ENCODE data around the gene INO80D.

Gene INO80D

GRCh38 chr2:205964111-205964761, 121.7 kb downstream of the INO80D start:
- H3K4me1 ChIP-seq (ENCODE audit: control insufficient read depth, insufficient read depth, low read length), result no peaks in the 10 kb centered on the region
- H3K27ac ChIP-seq (ENCODE audit: extremely low read depth, low read depth, low read length), result no peak overlapping the region
- no peaks in the 10 kb centered on the region for H3K9me3 ChIP-seq (ENCODE audit: control insufficient read depth, insufficient read depth, low read depth, low read length)
- POLR2A ChIA-PET, result no interaction called here
- CTCF ChIA-PET, result interaction anchor here (1.1 to 1.2 kb wide), 2 partner anchors 16 to 179 kb away, joined by 3 to 4 read pairs; no protein-coding TSS in a partner anchor
- no peaks in the 10 kb centered on the region for H3K36me3 ChIP-seq (ENCODE audit: control insufficient read depth in 2 of 2, insufficient read depth in 1 of 2, low read length in 2 of 2)
- TF ChIP-seq ZNF184 (tag by site-specific recombination; IDR thresholded peaks at IDR 0.05), result no peak
- TF ChIP-seq KLF17 (tag by site-specific recombination; IDR thresholded peaks at IDR 0.05), result no peak
- no peak for TF ChIP-seq ZNF26 (tag by site-specific recombination; IDR thresholded peaks at IDR 0.05)
- TF ChIP-seq ZNF670 (tag by site-specific recombination; IDR thresholded peaks at IDR 0.05; ENCODE audit: low read depth), result no peak
- TF ChIP-seq ZNF416 (tag by site-specific recombination; IDR thresholded peaks at IDR 0.05), result no peak
- no peak for TF ChIP-seq ZBTB20 (tag by site-specific recombination; IDR thresholded peaks at IDR 0.05)
- TF ChIP-seq INSM2 (tag by site-specific recombination; IDR thresholded peaks at IDR 0.05), result no peak
- TF ChIP-seq ZNF549 (tag by site-specific recombination; IDR thresholded peaks at IDR 0.05), result no peak
- no peak for TF ChIP-seq ZNF514 (tag by site-specific recombination; IDR thresholded peaks at IDR 0.05)
- TF ChIP-seq MEIS1 (CRISPR knock-in tag; IDR thresholded peaks at IDR 0.05; ENCODE audit: borderline replicate concordance), result no peak
- no peak for TF ChIP-seq SP7 (tag by site-specific recombination; IDR thresholded peaks at IDR 0.05)
- TF ChIP-seq ZNF747 (tag by site-specific recombination; IDR thresholded peaks at IDR 0.05), result no peak
- TF ChIP-seq ZSCAN4 (tag by site-specific recombination; IDR thresholded peaks at IDR 0.05), result no peak
- no peak for TF ChIP-seq ZNF433 (tag by site-specific recombination; IDR thresholded peaks at IDR 0.05; ENCODE audit: low read depth)
- TF ChIP-seq ZNF488 (tag by site-specific recombination; IDR thresholded peaks at IDR 0.05), result no peak
- TF ChIP-seq WT1 (tag by site-specific recombination; IDR thresholded peaks at IDR 0.05), result no peak
- no peak for TF ChIP-seq ZBTB21 (tag by site-specific recombination; IDR thresholded peaks at IDR 0.05)
- no peak overlapping the region for H3K4me3 ChIP-seq (ENCODE audit: low read depth, low read length)

GRCh38 chr2:205959521-205959920, 126.5 kb downstream of the INO80D start:
- no peaks in the 10 kb centered on the region for H3K9me3 ChIP-seq (ENCODE audit: control insufficient read depth, insufficient read depth, low read depth, low read length)
- H3K4me3 ChIP-seq (ENCODE audit: low read depth, low read length), result no peak overlapping the region
- ChIA-PET CTCF (interaction anchor here (2.1 kb wide), 1 partner anchor 11 kb away, joined by 9 read pairs; no protein-coding TSS in a partner anchor), POLR2A (no interaction called here)
- H3K4me1 ChIP-seq (ENCODE audit: control insufficient read depth, insufficient read depth, low read length), result no peaks in the 10 kb centered on the region
- no peaks in the 10 kb centered on the region for H3K36me3 ChIP-seq (ENCODE audit: control insufficient read depth in 2 of 2, insufficient read depth in 1 of 2, low read length in 2 of 2)
- H3K27ac ChIP-seq (ENCODE audit: extremely low read depth, low read depth, low read length), result no peak overlapping the region
- TF ChIP-seq ZNF214 (tag by site-specific recombination; IDR thresholded peaks at IDR 0.05; ENCODE audit: borderline replicate concordance), result no peak
- no peak for TF ChIP-seq ZSCAN23 (tag by site-specific recombination; IDR thresholded peaks at IDR 0.05)
- no peak for TF ChIP-seq ZNF274 (IDR thresholded peaks at IDR 0.05; ENCODE audit: low read length)
- no peak for TF ChIP-seq ZNF274 (tag by site-specific recombination; IDR thresholded peaks at IDR 0.05; ENCODE audit: borderline replicate concordance)
- no peak for TF ChIP-seq OVOL3 (tag by site-specific recombination; IDR thresholded peaks at IDR 0.05)
- no peak for TF ChIP-seq INSM2 (tag by site-specific recombination; IDR thresholded peaks at IDR 0.05)
- no peak for TF ChIP-seq ZNF747 (tag by site-specific recombination; IDR thresholded peaks at IDR 0.05)
- TF ChIP-seq SP7 (tag by site-specific recombination; IDR thresholded peaks at IDR 0.05), result no peak
- no peak for TF ChIP-seq ZNF19 (tag by site-specific recombination; IDR thresholded peaks at IDR 0.05; ENCODE audit: low read depth)
- no peak for TF ChIP-seq ZEB2 (tag by site-specific recombination; IDR thresholded peaks at IDR 0.05)
- no peak for TF ChIP-seq GLIS2 (tag by site-specific recombination; IDR thresholded peaks at IDR 0.05)
- TF ChIP-seq KLF17 (tag by site-specific recombination; IDR thresholded peaks at IDR 0.05), result no peak
- no peak for TF ChIP-seq ZBTB1 (tag by site-specific recombination; IDR thresholded peaks at IDR 0.05)

Measured in HEK293 (cell line).